ENCODE measurements around the gene MAP3K6. TPM values are rescaled to one million over a fixed set of nuclear protein-coding genes. Genes with fewer than 3 reads are reported as not detected.
A peak's percentile ranks its signal among the peaks of the same experiment; 100 is the strongest.

The MAP3K6 gene
- total RNA-seq, 2 donors from 2014 or later, result 7.3 to 15.2 TPM

DNA sequence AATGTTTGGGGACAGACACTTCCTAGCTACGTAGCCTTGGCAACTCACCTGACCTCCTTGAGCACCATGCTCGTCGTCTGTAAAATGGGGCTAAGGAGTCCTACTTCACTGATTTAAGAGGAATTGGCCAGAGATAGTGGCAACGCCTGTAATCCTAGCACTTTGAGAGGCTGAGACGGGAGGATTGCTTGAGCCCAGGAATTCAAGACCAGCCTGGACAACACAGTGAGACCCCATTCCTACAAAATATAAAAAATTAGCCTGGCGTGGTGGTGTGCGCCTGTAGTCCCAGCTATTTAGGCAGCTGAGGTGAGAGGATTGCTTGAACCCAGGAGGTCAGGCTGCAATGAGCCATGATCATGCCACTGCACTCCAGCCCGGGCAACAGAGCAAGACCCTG is 20.4 kb downstream of the MAP3K6 start:
- Mint-ChIP-seq H3K27ac (no peak overlapping the region), H3K9me3 (no peaks in the 10 kb centered on the region), H3K36me3 (ENCODE audit: low read depth) (peaks cover 16% of the 10 kb centered on the region), H3K27me3 (no peaks in the 10 kb centered on the region), H3K4me3 (no peak overlapping the region), H3K4me1 (peaks cover 18% of the 10 kb centered on the region)
- ATAC-seq (replicated peaks), result no peak

DNA sequence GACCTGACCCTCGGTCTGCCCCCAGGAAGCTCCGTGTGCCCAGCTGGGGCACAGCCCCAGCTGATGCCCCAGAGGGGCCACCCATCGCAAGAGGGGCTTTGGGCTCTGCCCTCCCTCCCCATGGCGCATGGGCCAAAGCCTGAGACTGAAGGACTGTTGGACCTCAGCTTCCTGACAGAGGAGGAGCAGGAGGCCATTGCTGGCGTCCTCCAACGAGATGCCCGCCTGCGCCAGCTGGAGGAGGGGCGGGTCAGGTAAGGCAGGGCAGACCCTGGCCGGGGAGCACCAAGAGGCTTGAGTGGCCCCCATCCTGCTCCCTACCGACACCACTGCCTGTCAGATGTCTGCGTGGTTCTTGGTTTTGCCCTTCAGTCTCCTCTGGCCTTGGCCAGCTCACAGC is 21.5 kb downstream of the MAP3K6 start:
- no peaks in the 10 kb centered on the region for H3K27me3 Mint-ChIP-seq
- H3K27ac Mint-ChIP-seq, result no peak overlapping the region
- peaks cover 16% of the 10 kb centered on the region for H3K36me3 Mint-ChIP-seq (ENCODE audit: low read depth)
- peak overlapping the region; percentile 42 for H3K4me3 Mint-ChIP-seq
- no peak for ATAC-seq (replicated peaks)
- H3K4me1 Mint-ChIP-seq, result peaks cover 27% of the 10 kb centered on the region
- no peaks in the 10 kb centered on the region for H3K9me3 Mint-ChIP-seq

- no peak for ATAC-seq (replicated peaks)
- H3K4me1 Mint-ChIP-seq, result peaks cover 38% of the 10 kb centered on the region
- no peaks in the 10 kb centered on the region for H3K27me3 Mint-ChIP-seq
- no peaks in the 10 kb centered on the region for H3K9me3 Mint-ChIP-seq
- peak overlapping the region; percentile 84 for H3K27ac Mint-ChIP-seq
- peak overlapping the region; percentile 90 for H3K4me3 Mint-ChIP-seq
- H3K36me3 Mint-ChIP-seq (ENCODE audit: low read depth), result peaks cover 16% of the 10 kb centered on the region
These were observed 23.1 kb downstream of the MAP3K6 start for GRCh38 chr1:27343639-27344025.

- H3K27me3 Mint-ChIP-seq, result no peaks in the 10 kb centered on the region
- ATAC-seq (replicated peaks), result peak; percentile 54
- no peaks in the 10 kb centered on the region for H3K9me3 Mint-ChIP-seq
- H3K27ac Mint-ChIP-seq, result peak overlapping the region; percentile 84
- H3K4me1 Mint-ChIP-seq, result peaks cover 37% of the 10 kb centered on the region
- H3K36me3 Mint-ChIP-seq (ENCODE audit: low read depth), result peaks cover 16% of the 10 kb centered on the region
- H3K4me3 Mint-ChIP-seq, result peak overlapping the region; percentile 90
These were observed 23.8 kb downstream of the MAP3K6 start for GRCh38 chr1:27342778-27343638.

DNA sequence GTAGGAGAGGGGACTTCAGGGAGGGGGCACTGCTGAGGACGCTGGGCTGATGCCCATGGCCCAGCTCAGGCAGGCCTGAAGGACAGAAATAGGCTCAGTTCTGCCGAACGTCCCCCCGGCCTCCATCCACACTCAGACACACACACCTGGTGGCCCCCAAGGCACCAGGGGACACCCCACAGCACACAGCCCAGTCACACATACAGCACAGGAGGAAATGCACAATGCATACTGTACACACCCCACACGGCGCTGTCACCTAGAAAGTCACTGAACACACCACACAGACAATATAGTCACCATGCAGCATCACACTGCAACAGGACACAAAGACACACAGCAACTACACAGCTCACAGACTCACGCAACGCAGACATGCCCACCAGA is 24.4 kb downstream of the MAP3K6 start:
- H3K36me3 Mint-ChIP-seq (ENCODE audit: low read depth), result peaks cover 16% of the 10 kb centered on the region
- H3K4me3 Mint-ChIP-seq, result peak overlapping the region; percentile 90
- no peaks in the 10 kb centered on the region for H3K27me3 Mint-ChIP-seq
- ATAC-seq (replicated peaks), result peak; percentile 75
- H3K9me3 Mint-ChIP-seq, result no peaks in the 10 kb centered on the region
- H3K27ac Mint-ChIP-seq, result peak overlapping the region; percentile 84
- H3K4me1 Mint-ChIP-seq, result peaks cover 34% of the 10 kb centered on the region

DNA sequence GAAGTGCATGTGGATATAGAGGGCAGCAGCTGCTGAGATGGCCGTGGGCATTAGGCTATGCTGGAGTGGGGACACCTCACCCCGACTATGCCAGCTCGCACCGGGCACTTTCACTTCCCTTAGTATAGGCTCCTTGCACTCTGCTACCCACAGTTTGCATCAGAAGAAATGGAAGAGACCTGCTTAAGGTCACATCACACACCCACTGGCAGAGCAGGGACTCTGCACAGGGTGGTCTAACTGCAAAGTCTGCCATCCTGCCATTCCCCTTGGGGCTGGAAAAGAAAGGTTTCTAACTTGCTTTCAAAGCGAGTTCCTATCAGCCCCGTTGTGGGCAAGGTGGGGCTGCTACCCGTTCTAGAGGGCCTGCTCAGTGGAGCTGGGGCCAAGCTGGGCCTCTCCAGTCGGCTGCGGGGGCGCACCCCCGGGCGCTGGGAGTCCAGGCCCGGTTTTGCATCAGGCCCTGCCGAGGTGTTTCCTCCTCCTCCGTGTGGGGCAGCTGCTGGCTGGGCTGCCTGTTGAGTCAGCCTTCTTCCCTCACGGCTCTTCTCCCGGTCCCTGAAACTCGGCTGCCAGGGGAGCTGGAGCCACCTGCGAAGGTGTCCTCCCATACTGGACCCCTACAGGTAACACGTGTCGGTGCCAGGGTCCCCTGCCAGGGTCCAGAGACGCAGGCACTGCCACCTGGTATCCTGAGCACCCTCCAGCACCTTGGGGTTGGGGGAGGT is 25.1 kb downstream of the MAP3K6 start, which contains the start of gene SYTL1:
SYTL1 (plus strand) TSS at position 498 of the 728 bp plus-strand sequence. CDS start 3,313 bp downstream, outside the sequence.
- H3K36me3 Mint-ChIP-seq (ENCODE audit: low read depth), result peaks cover 22% of the 10 kb centered on the region
- peaks cover 34% of the 10 kb centered on the region for H3K4me1 Mint-ChIP-seq
- no peaks in the 10 kb centered on the region for H3K27me3 Mint-ChIP-seq
- peak; percentile 57 for ATAC-seq (replicated peaks)
- peak within 1 kb of the TSS; percentile 84 for H3K27ac Mint-ChIP-seq
- H3K9me3 Mint-ChIP-seq, result no peaks in the 10 kb centered on the region
- H3K4me3 Mint-ChIP-seq, result peak within 1 kb of the TSS; percentile 90

DNA sequence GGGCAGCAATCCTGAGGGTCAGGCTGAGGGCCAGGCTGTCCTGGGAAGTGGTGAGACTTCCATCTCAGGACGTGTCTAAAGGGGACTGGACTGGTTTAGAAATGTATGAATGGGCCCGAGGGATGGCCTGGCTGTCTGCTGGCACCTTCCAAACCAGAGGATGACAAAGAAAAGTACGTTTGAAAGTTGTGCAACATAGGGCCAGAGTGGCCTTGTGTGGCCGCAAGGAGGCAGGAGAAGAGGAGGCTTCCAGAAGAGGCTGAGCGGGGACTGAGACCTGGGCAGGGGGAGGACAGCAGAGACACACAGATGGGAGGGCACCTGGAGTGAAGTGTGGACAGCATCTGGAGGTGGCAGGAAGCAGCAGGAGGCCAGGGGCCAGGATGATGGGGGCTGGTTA is 27.5 kb downstream of the MAP3K6 start:
- no peaks in the 10 kb centered on the region for H3K27me3 Mint-ChIP-seq
- peaks cover 27% of the 10 kb centered on the region for H3K4me1 Mint-ChIP-seq
- no peak for ATAC-seq (replicated peaks)
- H3K4me3 Mint-ChIP-seq, result peak overlapping the region; percentile 90
- H3K36me3 Mint-ChIP-seq (ENCODE audit: low read depth), result peaks cover 32% of the 10 kb centered on the region
- H3K27ac Mint-ChIP-seq, result peak overlapping the region; percentile 64
- H3K9me3 Mint-ChIP-seq, result no peaks in the 10 kb centered on the region

- ATAC-seq (replicated peaks), result no peak
- peaks cover 36% of the 10 kb centered on the region for H3K36me3 Mint-ChIP-seq (ENCODE audit: low read depth)
- H3K9me3 Mint-ChIP-seq, result no peaks in the 10 kb centered on the region
- peaks cover 27% of the 10 kb centered on the region for H3K4me1 Mint-ChIP-seq
- no peaks in the 10 kb centered on the region for H3K27me3 Mint-ChIP-seq
- peak overlapping the region; percentile 64 for H3K27ac Mint-ChIP-seq
- peak overlapping the region; percentile 90 for H3K4me3 Mint-ChIP-seq
These were observed 28.0 kb downstream of the MAP3K6 start for GRCh38 chr1:27338751-27339150.

DNA sequence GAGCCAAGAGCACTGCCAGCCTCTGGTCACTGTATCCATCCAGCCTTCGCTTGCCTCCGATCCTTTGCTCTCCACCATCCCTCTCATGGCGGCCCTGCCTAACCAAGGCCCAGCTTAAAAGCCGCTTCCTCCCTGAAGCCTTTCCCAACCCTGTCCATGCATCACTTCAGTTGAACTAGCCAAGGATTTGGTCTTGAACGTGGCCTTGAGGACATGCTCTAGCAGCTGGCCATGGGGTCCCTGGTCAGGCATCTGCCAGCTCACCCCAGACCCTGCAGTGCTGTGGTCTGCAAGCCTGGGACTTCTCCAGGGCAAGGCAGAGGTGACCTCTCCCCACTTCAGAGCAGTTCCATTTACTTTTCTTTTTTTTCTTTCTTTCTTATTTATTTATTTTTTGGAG is 30.0 kb downstream of the MAP3K6 start:
- no peak overlapping the region for H3K27ac Mint-ChIP-seq
- H3K27me3 Mint-ChIP-seq, result no peaks in the 10 kb centered on the region
- H3K4me1 Mint-ChIP-seq, result peaks cover 23% of the 10 kb centered on the region
- peaks cover 45% of the 10 kb centered on the region for H3K36me3 Mint-ChIP-seq (ENCODE audit: low read depth)
- no peak overlapping the region for H3K4me3 Mint-ChIP-seq
- no peak for ATAC-seq (replicated peaks)
- H3K9me3 Mint-ChIP-seq, result no peaks in the 10 kb centered on the region

DNA sequence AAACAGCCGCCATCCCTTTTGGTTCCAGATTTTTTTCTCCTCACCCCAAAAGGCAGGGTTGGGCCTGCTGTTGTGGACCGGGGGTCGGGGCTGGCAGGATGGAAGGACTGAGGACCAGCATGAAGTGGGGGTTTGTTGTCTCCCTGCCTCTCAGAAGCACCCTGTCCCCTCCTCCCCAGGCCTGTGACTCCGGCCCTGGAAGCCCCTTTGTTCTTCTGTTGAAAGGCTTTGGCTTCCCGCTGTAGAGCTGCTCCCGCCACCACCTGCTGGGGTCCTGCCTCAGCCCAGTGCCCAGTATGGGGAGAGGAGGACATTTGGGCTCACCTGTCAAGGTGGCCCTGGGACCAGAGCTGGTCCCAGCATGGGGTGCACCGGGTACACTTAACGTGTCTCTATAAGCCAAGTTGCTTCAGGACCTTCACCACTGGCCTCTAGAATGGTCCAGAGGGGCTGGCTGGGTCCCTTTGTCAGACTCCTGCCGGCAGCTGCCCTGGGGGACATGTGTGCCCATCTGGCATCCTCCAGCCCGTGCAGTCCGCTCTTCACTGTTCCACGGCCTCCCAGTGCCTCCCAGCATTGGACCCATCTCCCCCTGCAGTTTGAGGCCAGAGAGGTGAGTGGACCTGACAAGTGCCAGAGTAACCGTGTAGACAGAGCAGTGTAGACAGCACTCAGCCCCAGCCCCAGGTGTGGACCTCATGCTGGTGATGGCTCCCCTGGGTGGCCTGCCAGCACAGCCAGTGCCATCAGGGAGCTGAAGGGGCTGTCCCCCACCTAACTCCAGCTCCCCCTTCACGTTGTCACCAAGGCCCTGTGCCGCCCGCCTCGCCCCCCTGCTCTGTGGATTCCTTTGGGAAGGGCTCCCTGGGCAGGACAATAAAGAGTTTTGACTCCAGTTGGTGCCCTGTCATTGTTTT is 31.0 kb downstream of the MAP3K6 start:
- no peaks in the 10 kb centered on the region for H3K9me3 Mint-ChIP-seq
- H3K4me3 Mint-ChIP-seq, result no peak overlapping the region
- no peak for ATAC-seq (replicated peaks)
- H3K36me3 Mint-ChIP-seq (ENCODE audit: low read depth), result peaks cover 52% of the 10 kb centered on the region
- no peak overlapping the region for H3K27ac Mint-ChIP-seq
- no peaks in the 10 kb centered on the region for H3K27me3 Mint-ChIP-seq
- H3K4me1 Mint-ChIP-seq, result peaks cover 15% of the 10 kb centered on the region

- H3K4me3 Mint-ChIP-seq, result no peak overlapping the region
- peaks cover 5% of the 10 kb centered on the region for H3K4me1 Mint-ChIP-seq
- ATAC-seq (replicated peaks), result no peak
- no peaks in the 10 kb centered on the region for H3K9me3 Mint-ChIP-seq
- peaks cover 64% of the 10 kb centered on the region for H3K36me3 Mint-ChIP-seq (ENCODE audit: low read depth)
- H3K27me3 Mint-ChIP-seq, result no peaks in the 10 kb centered on the region
- H3K27ac Mint-ChIP-seq, result no peak overlapping the region
These were observed 33.0 kb downstream of the MAP3K6 start for GRCh38 chr1:27333717-27334279.

DNA sequence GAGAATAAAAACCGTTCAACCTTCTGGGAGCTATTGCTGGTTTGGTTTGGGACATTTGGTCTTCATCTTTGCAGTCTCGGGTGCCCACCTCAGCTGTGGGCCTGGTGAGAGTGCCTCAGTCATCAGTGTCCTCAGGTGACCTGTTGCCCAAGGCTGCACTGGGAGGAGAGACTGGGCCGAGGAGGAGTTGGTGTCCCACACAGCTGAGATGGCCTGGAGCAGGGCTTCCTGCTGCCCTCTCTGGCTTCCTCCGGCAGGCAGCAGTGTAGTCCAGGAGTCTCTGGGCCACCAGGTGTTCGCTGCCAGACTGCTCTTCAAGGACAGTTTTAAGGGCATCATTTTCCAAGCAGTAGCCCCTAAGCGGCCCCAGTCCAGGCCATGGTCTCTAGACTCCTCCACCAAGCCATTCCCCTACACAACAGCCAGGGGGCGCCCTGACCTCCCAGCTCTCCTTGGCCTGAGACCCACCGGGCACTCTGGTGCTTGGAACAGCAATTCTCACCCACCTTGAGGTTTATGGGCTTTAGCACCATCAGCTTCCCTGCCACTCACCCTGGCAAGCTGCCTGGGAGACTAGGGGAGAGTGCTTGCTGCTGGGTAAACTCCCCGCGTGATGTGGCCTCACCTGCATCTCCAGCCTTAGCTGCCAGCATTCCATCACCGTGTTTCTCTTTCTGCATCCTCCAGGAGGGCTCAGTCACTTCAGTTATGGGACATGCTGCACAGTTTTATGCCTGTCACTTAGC is 34.1 kb downstream of the MAP3K6 start:
- Mint-ChIP-seq H3K4me3 (no peak overlapping the region), H3K27ac (peak overlapping the region; percentile 41)

GRCh38 chr1:27331922-27332321 is 34.8 kb downstream of the MAP3K6 start:
- peaks cover 5% of the 10 kb centered on the region for H3K4me1 Mint-ChIP-seq
- H3K27ac Mint-ChIP-seq, result peak overlapping the region; percentile 33
- H3K36me3 Mint-ChIP-seq (ENCODE audit: low read depth), result peaks cover 74% of the 10 kb centered on the region
- H3K9me3 Mint-ChIP-seq, result no peaks in the 10 kb centered on the region
- no peak overlapping the region for H3K4me3 Mint-ChIP-seq
- ATAC-seq (replicated peaks), result no peak
- H3K27me3 Mint-ChIP-seq, result no peaks in the 10 kb centered on the region

More for the DNA sequence above, 34.1 kb downstream of the MAP3K6 start:
- Mint-ChIP-seq H3K36me3 (ENCODE audit: low read depth) (peaks cover 74% of the 10 kb centered on the region), H3K27me3 (no peaks in the 10 kb centered on the region), H3K4me1 (peaks cover 5% of the 10 kb centered on the region), H3K9me3 (no peaks in the 10 kb centered on the region)
- ATAC-seq (replicated peaks), result peak; percentile 84
